Measurements from ENCODE around the gene NPM3. TPM values are rescaled to one million over a fixed set of nuclear protein-coding genes. Genes with fewer than 3 reads are reported as not detected.

NPM3 gene
- total RNA-seq, 1 donor from 2014 or later, result 35.2 TPM

DNA sequence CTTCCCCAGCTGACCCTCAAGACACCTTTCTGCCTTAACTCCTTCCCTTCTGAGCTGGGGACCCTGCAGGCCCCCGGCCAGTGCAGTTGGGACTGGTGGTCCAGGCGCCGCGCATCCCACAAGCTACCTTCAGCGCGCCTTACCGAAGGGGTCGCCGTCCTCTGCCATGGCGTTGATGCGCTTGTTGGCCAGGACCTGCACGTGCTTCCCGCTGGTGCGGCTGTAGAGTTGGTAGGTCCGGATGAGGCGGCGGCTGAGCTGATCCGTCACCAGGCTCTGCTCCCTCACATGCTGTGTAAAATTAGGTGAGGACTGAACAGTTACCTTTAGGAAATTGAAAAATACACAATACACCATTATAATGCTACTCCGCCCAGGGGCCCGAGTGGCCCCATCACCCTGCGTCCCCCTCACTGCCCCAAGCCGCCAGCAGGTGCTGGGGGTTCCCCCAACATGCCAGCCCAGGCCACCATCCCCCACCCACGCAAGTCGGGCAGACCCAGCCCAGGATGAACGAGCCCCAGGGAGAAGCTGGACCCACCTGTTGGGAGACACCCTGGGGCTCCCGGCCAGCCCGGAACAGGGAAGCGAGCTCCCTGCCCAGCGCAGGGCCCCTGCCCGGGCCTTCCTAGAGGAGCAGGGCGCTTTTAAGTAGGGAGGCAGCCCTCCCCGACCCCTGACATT is 8.5 kb downstream of the NPM3 start:
- DNase-seq, result no peak

GRCh38 chr10:101773923-101774588 is 9.2 kb downstream of the NPM3 start:
- no peak for DNase-seq

GRCh38 chr10:101772895-101773761 is 10.1 kb downstream of the NPM3 start:
- no peak for DNase-seq

- DNase-seq, result no peak
These were observed 11.0 kb downstream of the NPM3 start for GRCh38 chr10:101772017-101772894.

DNA sequence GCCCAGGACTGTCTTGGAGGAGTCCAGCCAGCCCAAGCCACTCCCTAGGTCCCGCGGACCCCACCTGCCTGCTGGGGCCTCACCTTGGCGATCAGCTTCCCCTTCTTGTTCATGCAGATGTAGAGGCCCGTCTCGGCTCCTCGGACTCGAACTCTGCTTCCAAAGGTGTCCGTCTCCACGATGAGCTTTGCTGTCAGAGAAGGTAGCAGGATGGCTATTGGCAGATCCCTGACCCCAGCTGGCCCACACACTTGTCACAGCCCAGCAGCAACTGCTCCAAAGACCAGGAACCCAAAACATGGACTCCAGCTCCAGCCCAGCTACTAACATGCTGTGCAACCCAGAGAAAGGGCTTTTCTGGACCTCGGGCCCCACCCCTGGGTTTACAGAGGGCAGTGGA is 11.9 kb downstream of the NPM3 start:
- DNase-seq, result no peak

DNA sequence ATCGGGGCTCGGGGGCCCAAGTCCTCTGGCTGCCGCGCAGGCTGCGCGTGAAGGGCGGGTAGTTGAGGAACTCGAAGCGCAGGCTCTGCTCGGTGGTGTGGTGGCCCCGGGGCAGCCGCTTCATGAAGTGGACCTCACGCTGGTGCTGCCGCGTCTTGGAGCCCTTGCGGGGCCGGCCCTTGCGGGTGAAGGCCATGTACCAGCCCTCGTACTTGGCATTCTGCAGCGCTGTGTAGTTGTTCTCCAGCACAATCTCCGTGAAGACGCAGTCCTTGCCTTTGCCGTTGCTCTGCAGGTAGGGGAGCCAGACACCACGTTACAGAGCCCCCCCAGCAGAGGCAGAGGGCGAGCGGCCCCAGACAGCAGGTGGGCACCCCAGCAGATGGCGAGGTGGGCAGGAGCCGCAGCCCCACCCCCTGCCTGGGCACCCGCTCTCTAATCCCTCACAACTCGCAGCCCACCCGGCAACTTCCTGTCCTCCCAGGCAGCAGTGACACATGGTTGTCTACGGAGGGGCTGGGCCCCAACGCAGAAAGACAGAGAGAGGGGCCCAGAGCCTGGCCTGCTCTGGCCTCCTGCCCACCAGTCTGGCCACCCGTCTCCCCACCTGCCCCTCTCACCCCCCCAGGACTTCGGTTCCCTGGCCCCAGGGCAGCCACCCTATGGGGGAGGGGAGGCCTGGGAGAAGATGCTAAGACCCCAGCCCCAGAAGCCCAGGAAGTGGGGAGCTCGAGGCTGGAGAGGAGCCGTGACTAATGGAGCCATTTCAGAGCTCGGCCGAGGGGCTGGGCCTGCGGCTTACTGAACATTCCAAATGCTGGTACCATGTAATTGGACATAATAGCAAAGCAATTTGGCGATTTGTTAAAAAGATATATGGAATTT is 12.7 kb downstream of the NPM3 start:
- no peak for DNase-seq

GRCh38 chr10:101769541-101770180 is 13.6 kb downstream of the NPM3 start:
- no peak for DNase-seq

DNA sequence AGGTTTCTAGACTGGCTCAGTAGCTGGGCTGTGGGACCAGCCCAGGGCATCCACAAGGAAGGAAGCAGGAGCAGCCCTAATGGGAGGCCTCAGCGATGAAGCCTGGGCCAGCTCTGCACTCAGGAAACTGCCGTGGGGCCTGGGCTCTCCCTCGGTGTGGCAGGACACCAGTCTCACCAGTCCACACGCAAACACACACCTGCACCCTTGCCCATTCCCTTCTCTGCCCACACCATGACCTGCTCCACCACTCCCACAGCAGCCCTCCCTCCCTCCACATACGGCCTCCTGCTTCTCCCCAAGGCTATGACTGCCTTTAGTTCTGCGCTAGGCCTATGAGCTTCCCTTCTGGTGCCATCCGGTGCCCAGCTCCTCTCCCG is 14.5 kb downstream of the NPM3 start:
- no peak for DNase-seq

DNA sequence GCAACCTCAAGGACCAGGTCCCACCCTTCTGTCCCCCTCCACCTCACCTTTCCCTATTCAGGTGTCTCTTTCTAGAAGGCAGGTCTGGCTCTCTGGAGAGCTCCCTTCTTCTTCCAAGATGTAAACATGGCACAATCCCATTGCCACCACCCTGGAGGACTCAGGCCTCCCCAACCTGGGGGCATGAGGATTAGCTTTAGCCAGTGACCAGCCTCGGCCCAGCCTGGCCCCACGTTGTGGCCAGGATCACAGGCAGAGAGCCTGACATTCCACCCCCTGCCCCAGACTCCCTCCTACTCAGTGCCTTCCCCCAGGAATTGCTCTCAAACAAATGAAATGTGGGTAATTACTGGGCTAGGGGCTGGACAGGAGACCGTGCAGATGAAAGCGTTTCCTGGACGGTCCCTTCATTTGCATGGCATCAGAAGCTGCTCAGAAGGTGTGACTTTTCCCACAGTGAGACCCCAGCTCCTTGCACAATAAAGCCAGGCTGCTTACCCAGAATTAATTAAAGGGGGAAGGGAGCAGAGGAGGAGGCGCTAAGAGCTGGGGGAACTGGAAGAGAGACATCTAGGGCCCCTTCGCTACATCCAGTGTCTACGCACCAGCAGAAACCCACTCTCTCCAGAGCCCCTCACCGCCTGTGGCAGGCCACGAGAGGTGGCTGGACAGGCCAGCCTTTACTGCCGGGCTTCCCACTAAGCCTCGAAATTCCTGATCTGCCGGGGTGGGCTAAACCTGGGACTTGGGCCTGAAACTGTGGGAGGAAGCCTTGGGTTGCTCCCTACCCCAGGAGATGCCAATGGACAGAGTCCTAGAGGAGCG is 15.1 kb downstream of the NPM3 start:
- no peak for DNase-seq

GRCh38 chr10:101767600-101767945 is 15.7 kb downstream of the NPM3 start:
- no peak for DNase-seq

DNA sequence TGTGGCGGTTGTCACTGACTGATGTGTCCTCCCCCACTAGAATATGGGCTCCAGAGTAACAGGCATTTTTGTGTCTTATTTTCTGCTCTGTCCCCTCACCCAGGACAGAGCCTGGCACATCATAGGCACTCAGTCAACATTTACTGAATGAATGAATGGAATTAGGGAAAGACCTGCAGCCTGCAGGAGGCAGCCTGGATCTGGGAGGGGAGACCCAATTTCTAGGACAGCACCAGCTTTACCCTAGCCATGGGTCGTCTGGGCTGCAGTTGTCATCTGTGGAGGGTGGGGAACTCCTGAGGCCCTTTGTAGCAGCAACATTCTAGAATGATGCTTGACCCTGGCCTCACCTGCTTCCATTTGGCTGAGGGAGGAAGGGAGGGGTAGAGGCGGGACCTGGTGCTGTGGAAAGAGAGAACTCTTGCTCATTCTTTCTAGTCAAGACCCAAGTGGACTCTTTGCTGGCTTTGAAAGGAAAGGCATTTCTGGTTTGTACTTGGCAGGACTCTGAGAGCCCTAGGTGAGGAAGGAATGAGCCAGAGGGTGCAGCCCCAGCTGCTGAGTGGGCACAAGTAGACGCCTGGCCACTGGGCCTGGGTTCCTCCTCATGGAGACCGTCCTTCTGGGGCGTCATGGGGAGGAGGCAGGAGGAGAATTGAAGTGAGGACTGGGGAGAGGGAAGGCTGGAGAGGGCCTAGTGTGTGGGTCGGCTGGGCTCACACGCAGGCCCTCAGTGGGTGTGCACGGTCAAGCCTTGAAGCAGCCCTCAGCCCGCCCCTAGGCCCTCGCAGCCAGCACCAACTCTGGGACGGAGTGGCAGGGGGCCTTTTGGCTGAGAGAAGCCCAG is 16.3 kb downstream of the NPM3 start:
- no peak for DNase-seq

DNA sequence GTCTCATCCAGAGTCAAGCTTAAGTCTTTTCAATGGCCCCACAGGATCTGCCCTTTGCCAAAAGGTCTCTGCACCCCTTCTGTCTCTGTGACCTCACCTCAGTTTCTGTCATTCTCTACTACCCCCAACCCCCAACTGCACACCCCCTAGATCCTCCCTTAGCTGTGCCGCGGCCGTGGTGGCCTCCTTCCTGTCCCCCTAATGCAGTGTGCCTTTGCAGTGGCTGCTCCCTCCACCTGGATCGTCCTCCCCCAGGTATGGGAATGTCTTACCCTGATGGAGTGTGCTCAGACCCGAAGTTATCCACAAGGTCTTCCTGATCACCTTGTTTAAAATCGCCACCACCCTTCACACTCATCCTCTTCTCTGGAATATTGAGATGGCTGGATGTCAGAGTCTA is 16.9 kb downstream of the NPM3 start:
- no peak for DNase-seq

GRCh38 chr10:101763141-101763846 is 20.0 kb downstream of the NPM3 start:
- DNase-seq, result no peak

DNA sequence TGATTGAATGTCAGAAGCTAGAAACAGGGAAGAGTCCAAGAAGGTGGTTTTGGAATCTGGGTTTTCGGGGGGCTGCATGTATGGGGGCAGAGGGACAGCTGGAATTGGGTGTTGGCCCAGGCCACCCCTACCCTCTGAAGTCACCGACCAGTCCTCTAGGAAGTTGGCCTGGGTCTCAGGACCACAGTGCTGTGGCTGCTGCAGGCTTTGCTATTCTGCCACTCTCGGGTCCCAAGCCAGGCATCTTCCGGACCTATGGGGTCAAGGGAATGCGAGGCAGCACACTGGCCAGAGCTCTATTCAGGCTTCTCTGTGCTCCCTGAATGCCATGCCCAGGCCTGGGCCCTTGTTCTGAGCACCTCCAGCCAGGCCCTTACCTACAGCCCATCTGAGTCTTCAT is 20.5 kb downstream of the NPM3 start:
- DNase-seq, result no peak

- no peak for DNase-seq
These were observed 22.0 kb downstream of the NPM3 start for GRCh38 chr10:101761226-101761625.

DNA sequence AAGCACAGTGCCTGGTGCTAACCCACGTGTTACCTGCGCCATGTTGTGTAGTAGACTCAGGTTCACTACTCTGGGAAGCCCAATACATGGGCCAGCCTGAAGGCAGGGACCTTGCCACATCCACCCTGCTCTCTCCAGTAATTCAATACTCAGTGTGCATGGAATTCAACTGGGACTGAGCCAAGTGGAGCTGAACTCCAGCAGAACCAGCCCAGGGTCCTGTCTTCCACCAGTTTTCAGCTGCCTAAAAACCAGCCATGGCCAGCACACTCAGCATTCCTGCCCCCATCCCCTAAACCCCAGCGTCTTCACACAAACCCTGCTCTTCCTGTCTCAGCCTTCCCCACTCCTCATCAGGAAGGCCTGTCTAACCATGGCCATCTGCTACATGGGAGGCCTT is 22.7 kb downstream of the NPM3 start:
- no peak for DNase-seq

DNA sequence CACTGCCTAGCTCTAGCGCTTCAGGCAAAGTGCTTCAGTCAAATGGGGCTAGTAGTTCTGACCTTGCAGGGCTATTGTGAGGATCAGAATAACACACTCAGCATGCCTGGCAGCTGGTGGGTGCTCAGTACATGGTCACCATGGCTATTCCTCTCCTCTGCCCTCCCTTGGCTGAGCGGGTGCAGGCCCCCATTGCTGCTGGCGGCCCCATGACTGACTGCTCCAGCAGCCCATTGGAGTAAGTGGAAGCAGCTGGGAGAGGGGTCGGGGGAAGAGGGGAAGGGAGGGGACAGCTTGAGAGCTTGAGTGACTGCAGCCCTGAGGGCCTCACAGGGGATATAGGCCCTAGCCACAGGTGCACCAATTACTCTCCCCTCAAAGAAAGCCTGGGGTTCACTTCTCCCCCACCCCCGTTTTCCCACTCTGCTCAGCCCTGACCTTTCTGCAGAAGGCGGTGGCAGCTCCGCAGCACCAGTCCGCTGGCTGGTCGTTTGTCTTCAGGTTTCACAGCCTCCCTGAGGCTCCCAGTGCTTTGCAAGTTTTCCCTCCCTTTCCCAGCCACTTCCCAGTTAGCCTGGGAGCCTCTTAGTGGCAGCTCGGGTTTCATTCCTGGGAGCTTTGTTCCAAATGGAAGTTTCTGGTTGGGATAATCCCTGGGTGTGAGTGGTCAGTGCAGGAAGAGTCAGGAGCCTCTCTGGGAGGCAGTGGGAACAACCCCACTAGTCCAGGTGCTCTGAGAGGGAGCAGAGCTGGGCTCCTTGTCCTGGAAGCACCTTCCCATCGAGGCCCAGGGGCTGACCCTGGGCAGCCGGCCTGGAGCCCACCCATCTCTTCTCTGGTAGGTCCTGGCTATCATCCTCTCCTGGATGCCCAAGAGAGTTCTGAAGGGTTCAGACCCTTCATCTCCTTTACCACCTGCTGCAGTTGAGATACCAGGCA is 23.7 kb downstream of the NPM3 start:
- DNase-seq, result no peak
